ENCODE data around the gene CTNNA3. TPM values are rescaled to one million over a fixed set of nuclear protein-coding genes. Genes with fewer than 3 reads are reported as not detected.

Gene CTNNA3
- total and polyA plus RNA-seq, 7 donors, result 0.85 to 66.2 (median 28.1) TPM

- H3K36me3 ChIP-seq (ENCODE audit: insufficient read depth in 1 of 2, low read depth in 1 of 2), result no peaks in the 10 kb centered on the region
- no peak overlapping the region for H3K27ac ChIP-seq
- WGBS, 3 donors, result 83 to 85% (median 85%) methylated on average over 2 of the region's 2 CpGs
- DNase-seq (no peak), ATAC-seq (no peak)
- intact Hi-C loops (cut with DNase I), result no loop called here
- H3K4me3 ChIP-seq, result no peak overlapping the region
- no peak for TF ChIP-seq CTCF (IDR thresholded peaks at IDR 0.05)
- H3K27me3 ChIP-seq (ENCODE audit: insufficient read depth in 3 of 3, low read length in 2 of 3), result no peaks in the 10 kb centered on the region
- H3K9me3 ChIP-seq, result no peaks in the 10 kb centered on the region
- H3K4me1 ChIP-seq, result no peaks in the 10 kb centered on the region
These were observed 544.5 kb downstream of the CTNNA3 start for GRCh38 chr10:67151471-67151870.

- no peaks in the 10 kb centered on the region for H3K27me3 ChIP-seq (ENCODE audit: insufficient read depth in 3 of 3, low read length in 2 of 3)
- ATAC-seq, result no peak
- no peaks in the 10 kb centered on the region for H3K4me1 ChIP-seq
- WGBS, 3 donors, result 47 to 98% (median 93%) methylated on average over 1 of the region's 1 CpG
- no peak overlapping the region for H3K4me3 ChIP-seq
- DNase-seq, result no peak
- no peaks in the 10 kb centered on the region for H3K36me3 ChIP-seq (ENCODE audit: insufficient read depth in 1 of 2, low read depth in 1 of 2)
- no peaks in the 10 kb centered on the region for H3K9me3 ChIP-seq
- H3K27ac ChIP-seq, result no peak overlapping the region
- no peak for TF ChIP-seq CTCF (IDR thresholded peaks at IDR 0.05)
- intact Hi-C loops (cut with DNase I), result no loop called here
These were observed 551.5 kb downstream of the CTNNA3 start for GRCh38 chr10:67144530-67144929.

GRCh38 chr10:67141300-67141699, 554.7 kb downstream of the CTNNA3 start:
- Histone ChIP-seq H3K4me3 (no peak overlapping the region), H3K27me3 (ENCODE audit: insufficient read depth in 3 of 3, low read length in 2 of 3) (no peaks in the 10 kb centered on the region), H3K4me1 (no peaks in the 10 kb centered on the region), H3K9me3 (no peaks in the 10 kb centered on the region), H3K27ac (no peak overlapping the region), H3K36me3 (ENCODE audit: insufficient read depth in 1 of 2, low read depth in 1 of 2) (no peaks in the 10 kb centered on the region)
- intact Hi-C loops (cut with DNase I), result no loop called here
- WGBS, 3 donors, result 50 to 76% (median 60%) methylated on average over 6 of the region's 6 CpGs
- DNase-seq (no peak), ATAC-seq (peak in 2 of 4 donors; percentile 45 to 61)
- no peak for TF ChIP-seq CTCF (IDR thresholded peaks at IDR 0.05)

- no peak for DNase-seq
These were observed 555.4 kb downstream of the CTNNA3 start for GRCh38 chr10:67140641-67141040.

More at GRCh38 chr10:67140641-67141040, 555.4 kb downstream of the CTNNA3 start:
- no peaks in the 10 kb centered on the region for H3K36me3 ChIP-seq (ENCODE audit: insufficient read depth in 1 of 2, low read depth in 1 of 2)
- H3K9me3 ChIP-seq, result no peaks in the 10 kb centered on the region
- intact Hi-C loops (cut with DNase I), result no loop called here
- no peak overlapping the region for H3K27ac ChIP-seq
- H3K4me3 ChIP-seq, result no peak overlapping the region
- TF ChIP-seq CTCF (IDR thresholded peaks at IDR 0.05), result no peak
- no peak for ATAC-seq
- H3K4me1 ChIP-seq, result no peaks in the 10 kb centered on the region
- WGBS, 3 donors, result 47 to 64% (median 64%) methylated on average over 2 of the region's 2 CpGs
- H3K27me3 ChIP-seq (ENCODE audit: insufficient read depth in 3 of 3, low read length in 2 of 3), result no peaks in the 10 kb centered on the region

All from psoas muscle (tissue), 8 donors.